Neural cell (in vitro differentiated cells): ENCODE results near the gene PFDN6. TPM values are rescaled to one million over a fixed set of nuclear protein-coding genes. Genes with fewer than 3 reads are reported as not detected.

Experiments used
- H2AFZ ChIP-seq: fragments of 200-600, 300-800 bp; sonication (generic), shearing (Covaris generic); 2 replicates; pipeline ENCODE4 v1.6.0; 2014; ENCODE audit warnings: low read depth, mild to moderate bottlenecking, antibody characterized with exemption, low read length, moderate library complexity
- H3F3A ChIP-seq: fragments of 200-600 bp; shearing (Covaris generic); 2 replicates; pipeline ENCODE4 v1.6.1; 2016; ENCODE audit warnings: mild to moderate bottlenecking, moderate library complexity, mixed read lengths, antibody characterized with exemption, low read length; ENCODE audit not compliant: insufficient read depth, poor library complexity, severe bottlenecking
- H3K27ac ChIP-seq: fragments of 200-600, 300-800 bp; sonication (generic), shearing (Covaris generic); 2 replicates; pipeline ENCODE4 v1.5.1; 2014; ENCODE audit warnings: mild to moderate bottlenecking, low read length, moderate library complexity
- H3K27me3 ChIP-seq: fragments of 300-800, 200-600 bp; sonication (generic), shearing (Covaris generic); 2 replicates; pipeline ENCODE4 v1.6.0; 2014; ENCODE audit warnings: mild to moderate bottlenecking, low read depth, low read length, moderate library complexity; ENCODE audit not compliant: insufficient read depth
- H3K36me3 ChIP-seq: fragments of 300-800, 200-600 bp; sonication (generic), shearing (Covaris generic); 2 replicates; pipeline ENCODE4 v1.5.1; 2014; ENCODE audit warnings: mild to moderate bottlenecking, antibody characterized with exemption, low read length, moderate library complexity; ENCODE audit not compliant: insufficient read depth
- H3K4me2 ChIP-seq: fragments of 300-800, 200-600 bp; sonication (generic), shearing (Covaris generic); 2 replicates; pipeline ENCODE4 v1.6.0; 2014; ENCODE audit warnings: mild to moderate bottlenecking, low read length
- H3K4me3 ChIP-seq: fragments of 300-800, 200-600 bp; sonication (generic), shearing (Covaris generic); 2 replicates; pipeline ENCODE4 v1.5.1; 2014; ENCODE audit warnings: mild to moderate bottlenecking, low read length, moderate library complexity
- H3K79me2 ChIP-seq: fragments of 200-600 bp; shearing (Covaris generic); replicated peaks from 2 replicates; pipeline ENCODE4 v1.6.0; 2014; ENCODE audit warnings: mild to moderate bottlenecking, low read length, moderate library complexity; ENCODE audit not compliant: insufficient read depth
- H3K9ac ChIP-seq: fragments of 300-800, 200-600 bp; sonication (generic), shearing (Covaris generic); 2 replicates; pipeline ENCODE4 v1.6.1; 2016; ENCODE audit warnings: mild to moderate bottlenecking, low read length, mixed read lengths
- H3K9me2 ChIP-seq: fragments of 200-600 bp; shearing (Covaris generic); 2 replicates; pipeline ENCODE4 v1.6.1; 2016; ENCODE audit warnings: mild to moderate bottlenecking, low read length, mixed read lengths; ENCODE audit not compliant: insufficient read depth
- H3K9me3 ChIP-seq: fragments of 200-600, 300-800 bp; sonication (generic), shearing (Covaris generic); 2 replicates; pipeline ENCODE4 v1.6.1; 2016; ENCODE audit warnings: mild to moderate bottlenecking, mixed run types, low read length, moderate library complexity, mixed read lengths
- H4K20me1 ChIP-seq: fragments of 200-600 bp; shearing (Covaris generic); 2 replicates; pipeline ENCODE4 v1.6.1; 2016; ENCODE audit warnings: mild to moderate bottlenecking, mixed run types; ENCODE audit not compliant: insufficient read depth
- EP300 ChIP-seq: fragments of 450-650 bp; conservative IDR thresholded peaks from 2 replicates; pipeline ENCODE4 v1.6.1; 2014; ENCODE audit warnings: antibody characterized with exemption, mild to moderate bottlenecking, moderate library complexity; ENCODE audit not compliant: poor library complexity, severe bottlenecking
- EZH2 ChIP-seq: fragments of 200-600, 300-800 bp; shearing (Covaris generic), sonication (generic); IDR thresholded peaks from 2 replicates; pipeline ENCODE4 v1.6.1; 2014; ENCODE audit warnings: antibody characterized with exemption, low read length, borderline replicate concordance, mild to moderate bottlenecking; ENCODE audit not compliant: insufficient read depth, poor library complexity, severe bottlenecking
- MXI1 ChIP-seq: fragments of 450-650 bp; conservative IDR thresholded peaks from 2 replicates; pipeline ENCODE4 v1.6.1; 2014; ENCODE audit warnings: antibody characterized with exemption, mild to moderate bottlenecking; ENCODE audit not compliant: poor library complexity, severe bottlenecking
- POLR2AphosphoS5 ChIP-seq: IDR thresholded peaks from 2 replicates; pipeline ENCODE4 v1.6.1; 2012
- RAD21 ChIP-seq: fragments of 450-650 bp; conservative IDR thresholded peaks from 2 replicates; pipeline ENCODE4 v1.6.1; 2014; ENCODE audit warnings: antibody characterized with exemption, mild to moderate bottlenecking, moderate library complexity
- SMC3 ChIP-seq: fragments of 450-650 bp; conservative IDR thresholded peaks from 2 replicates; pipeline ENCODE4 v1.6.1; 2014; ENCODE audit warnings: antibody characterized with exemption, mild to moderate bottlenecking, moderate library complexity; ENCODE audit not compliant: poor library complexity
- TAF1 ChIP-seq: IDR thresholded peaks from 2 replicates; pipeline ENCODE4 v1.6.1; 2012; ENCODE audit warnings: low read depth
- polyA plus RNA-seq: library from polyadenylated mRNA; depleted of rRNA; stranded (reverse); fragments of >200 nt; gene quantifications from 2 replicates; pipeline ENCODE4 v1.2.3, GENCODE V29; 2014
- TF ChIP-seq, protein P1 (sequence below): fragments of 450-650 bp; IDR thresholded peaks from 2 replicates; pipeline ENCODE4 v1.5.1; 2014; ENCODE audit warnings: antibody characterized with exemption, mild to moderate bottlenecking, moderate library complexity; ENCODE audit not compliant: poor library complexity, severe bottlenecking
- TF ChIP-seq, protein P2 (sequence below): IDR thresholded peaks from 2 replicates; pipeline ENCODE4 v1.6.1; 2012; ENCODE audit warnings: borderline replicate concordance

PFDN6 gene
- polyA plus RNA-seq, 1 donor from 2014 or later = 109 TPM

DNA sequence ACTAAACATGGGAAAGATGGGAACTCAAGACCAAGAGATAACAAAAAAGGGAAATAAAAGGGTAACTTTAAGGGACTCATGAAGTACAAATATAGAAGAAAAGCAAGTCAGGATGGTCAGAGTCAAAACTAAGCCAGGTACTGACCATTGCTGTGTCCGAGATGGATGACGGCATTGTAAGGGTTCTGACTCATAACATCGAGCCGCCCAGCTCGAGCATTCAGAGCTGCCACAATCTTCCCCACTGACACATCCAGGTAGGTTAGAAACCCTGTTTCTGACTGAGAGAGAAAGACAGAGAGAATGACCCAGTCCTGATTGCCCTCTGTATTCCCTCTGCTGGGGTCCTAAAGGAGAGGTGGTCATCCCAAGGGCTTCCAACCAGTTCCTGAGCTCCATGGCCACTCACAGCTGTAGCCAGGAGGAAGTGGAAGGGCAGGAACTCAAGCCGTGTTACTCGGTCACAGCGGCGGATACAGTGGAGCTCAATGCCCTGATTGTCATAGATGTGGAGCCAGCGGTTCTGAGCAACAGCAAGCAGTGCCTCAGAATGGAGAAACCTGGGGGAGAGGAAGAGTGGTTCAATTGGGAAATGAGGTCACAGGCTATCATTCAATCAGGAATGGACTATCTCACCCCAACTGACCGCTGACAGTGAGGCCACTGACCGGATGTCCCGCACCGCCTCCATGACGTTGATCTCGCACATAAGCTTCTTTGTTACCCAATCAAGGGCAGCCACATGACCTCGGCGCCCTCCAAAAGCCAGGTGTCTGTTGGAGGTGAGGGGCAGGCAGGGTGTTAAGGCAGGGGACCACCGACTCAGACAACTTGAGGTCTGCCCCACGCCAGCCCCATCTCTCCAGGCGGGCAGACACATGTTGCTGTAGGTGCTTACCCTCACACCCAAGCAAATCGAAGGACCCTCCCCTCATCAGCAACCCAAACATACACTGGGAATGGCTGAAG, 2.2 kb upstream of the PFDN6 start:
- Histone ChIP-seq H4K20me1 (no peaks in the 10 kb centered on the region), H3K4me2 (no peak overlapping the region), H3K27ac (no peak overlapping the region), H3K36me3 (no peaks in the 10 kb centered on the region), H3K4me3 (no peak overlapping the region), H3K9me3 (no peaks in the 10 kb centered on the region), H3K27me3 (no peaks in the 10 kb centered on the region), H3K9ac (no peak overlapping the region), H2AFZ (no peak overlapping the region), H3K9me2 (no peaks in the 10 kb centered on the region), H3F3A (no peaks in the 10 kb centered on the region), H3K79me2 (peaks cover 11% of the 10 kb centered on the region)
- TF ChIP-seq, protein P1, sequence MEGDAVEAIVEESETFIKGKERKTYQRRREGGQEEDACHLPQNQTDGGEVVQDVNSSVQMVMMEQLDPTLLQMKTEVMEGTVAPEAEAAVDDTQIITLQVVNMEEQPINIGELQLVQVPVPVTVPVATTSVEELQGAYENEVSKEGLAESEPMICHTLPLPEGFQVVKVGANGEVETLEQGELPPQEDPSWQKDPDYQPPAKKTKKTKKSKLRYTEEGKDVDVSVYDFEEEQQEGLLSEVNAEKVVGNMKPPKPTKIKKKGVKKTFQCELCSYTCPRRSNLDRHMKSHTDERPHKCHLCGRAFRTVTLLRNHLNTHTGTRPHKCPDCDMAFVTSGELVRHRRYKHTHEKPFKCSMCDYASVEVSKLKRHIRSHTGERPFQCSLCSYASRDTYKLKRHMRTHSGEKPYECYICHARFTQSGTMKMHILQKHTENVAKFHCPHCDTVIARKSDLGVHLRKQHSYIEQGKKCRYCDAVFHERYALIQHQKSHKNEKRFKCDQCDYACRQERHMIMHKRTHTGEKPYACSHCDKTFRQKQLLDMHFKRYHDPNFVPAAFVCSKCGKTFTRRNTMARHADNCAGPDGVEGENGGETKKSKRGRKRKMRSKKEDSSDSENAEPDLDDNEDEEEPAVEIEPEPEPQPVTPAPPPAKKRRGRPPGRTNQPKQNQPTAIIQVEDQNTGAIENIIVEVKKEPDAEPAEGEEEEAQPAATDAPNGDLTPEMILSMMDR = no peak
- TF ChIP-seq RAD21 (no peak), MXI1 (no peak), EZH2 (no peak), TAF1 (no peak), SMC3 (no peak), POLR2AphosphoS5 (no peak), EP300 (no peak)
- TF ChIP-seq, protein P2, sequence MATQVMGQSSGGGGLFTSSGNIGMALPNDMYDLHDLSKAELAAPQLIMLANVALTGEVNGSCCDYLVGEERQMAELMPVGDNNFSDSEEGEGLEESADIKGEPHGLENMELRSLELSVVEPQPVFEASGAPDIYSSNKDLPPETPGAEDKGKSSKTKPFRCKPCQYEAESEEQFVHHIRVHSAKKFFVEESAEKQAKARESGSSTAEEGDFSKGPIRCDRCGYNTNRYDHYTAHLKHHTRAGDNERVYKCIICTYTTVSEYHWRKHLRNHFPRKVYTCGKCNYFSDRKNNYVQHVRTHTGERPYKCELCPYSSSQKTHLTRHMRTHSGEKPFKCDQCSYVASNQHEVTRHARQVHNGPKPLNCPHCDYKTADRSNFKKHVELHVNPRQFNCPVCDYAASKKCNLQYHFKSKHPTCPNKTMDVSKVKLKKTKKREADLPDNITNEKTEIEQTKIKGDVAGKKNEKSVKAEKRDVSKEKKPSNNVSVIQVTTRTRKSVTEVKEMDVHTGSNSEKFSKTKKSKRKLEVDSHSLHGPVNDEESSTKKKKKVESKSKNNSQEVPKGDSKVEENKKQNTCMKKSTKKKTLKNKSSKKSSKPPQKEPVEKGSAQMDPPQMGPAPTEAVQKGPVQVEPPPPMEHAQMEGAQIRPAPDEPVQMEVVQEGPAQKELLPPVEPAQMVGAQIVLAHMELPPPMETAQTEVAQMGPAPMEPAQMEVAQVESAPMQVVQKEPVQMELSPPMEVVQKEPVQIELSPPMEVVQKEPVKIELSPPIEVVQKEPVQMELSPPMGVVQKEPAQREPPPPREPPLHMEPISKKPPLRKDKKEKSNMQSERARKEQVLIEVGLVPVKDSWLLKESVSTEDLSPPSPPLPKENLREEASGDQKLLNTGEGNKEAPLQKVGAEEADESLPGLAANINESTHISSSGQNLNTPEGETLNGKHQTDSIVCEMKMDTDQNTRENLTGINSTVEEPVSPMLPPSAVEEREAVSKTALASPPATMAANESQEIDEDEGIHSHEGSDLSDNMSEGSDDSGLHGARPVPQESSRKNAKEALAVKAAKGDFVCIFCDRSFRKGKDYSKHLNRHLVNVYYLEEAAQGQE = no peak

DNA sequence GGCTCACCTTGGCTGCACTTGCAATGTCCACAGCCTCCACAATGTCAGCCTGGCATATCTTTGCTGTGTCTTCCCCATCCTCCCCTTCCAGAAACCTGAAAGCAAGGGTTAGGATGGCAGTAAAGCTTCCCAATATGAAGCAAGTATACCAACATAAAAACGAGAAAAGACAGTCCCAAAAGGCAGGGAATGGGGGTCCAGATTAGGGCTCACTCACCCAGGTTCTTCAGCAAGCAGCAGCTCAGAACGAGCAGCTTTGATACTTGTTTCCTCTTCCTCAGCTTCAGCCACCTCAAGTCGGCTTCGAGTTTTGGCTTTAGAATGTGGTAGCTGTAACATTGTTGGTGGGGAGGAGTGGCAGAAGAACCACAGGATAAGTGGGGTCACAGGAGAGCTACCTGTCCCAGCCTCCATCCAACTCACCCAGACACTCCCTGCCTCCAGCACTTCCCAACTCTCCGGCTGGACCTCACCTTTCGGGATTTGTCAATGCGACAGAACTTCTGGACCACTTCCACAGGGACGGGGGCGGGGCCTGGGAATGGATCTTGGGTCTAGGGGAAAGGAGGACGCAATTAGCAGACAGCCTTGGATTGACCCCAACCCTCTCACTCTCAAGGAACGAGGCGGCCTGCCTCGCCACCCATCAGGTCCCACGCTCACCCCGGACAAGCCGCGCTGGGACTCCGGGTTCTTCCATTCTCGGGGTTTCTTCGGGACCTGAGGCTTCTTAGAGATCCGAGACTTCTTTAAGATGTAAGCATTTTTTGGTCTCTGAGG, 1.1 kb upstream of the PFDN6 start:
- peaks cover 11% of the 10 kb centered on the region for H3K79me2 ChIP-seq
- no peaks in the 10 kb centered on the region for H3K9me3 ChIP-seq
- no peaks in the 10 kb centered on the region for H3F3A ChIP-seq
- H2AFZ ChIP-seq = peak overlapping the region; percentile 62
- H3K4me2 ChIP-seq = peak overlapping the region; percentile 81
- no peaks in the 10 kb centered on the region for H3K9me2 ChIP-seq
- no peak overlapping the region for H3K27ac ChIP-seq
- H3K9ac ChIP-seq = peak overlapping the region; percentile 73
- TF ChIP-seq MXI1 (no peak), EP300 (no peak), SMC3 (no peak), EZH2 (no peak), POLR2AphosphoS5 (no peak), RAD21 (no peak), TAF1 (no peak)
- TF ChIP-seq, protein P1 = no peak
- TF ChIP-seq, protein P2 = no peak
- H4K20me1 ChIP-seq = no peaks in the 10 kb centered on the region
- H3K36me3 ChIP-seq = no peaks in the 10 kb centered on the region
- H3K27me3 ChIP-seq = no peaks in the 10 kb centered on the region
- peak overlapping the region; percentile 82 for H3K4me3 ChIP-seq
